ENCODE measurements around the gene SLC25A21.
A peak's percentile ranks its signal among the peaks of the same experiment; 100 is the strongest.

DNA sequence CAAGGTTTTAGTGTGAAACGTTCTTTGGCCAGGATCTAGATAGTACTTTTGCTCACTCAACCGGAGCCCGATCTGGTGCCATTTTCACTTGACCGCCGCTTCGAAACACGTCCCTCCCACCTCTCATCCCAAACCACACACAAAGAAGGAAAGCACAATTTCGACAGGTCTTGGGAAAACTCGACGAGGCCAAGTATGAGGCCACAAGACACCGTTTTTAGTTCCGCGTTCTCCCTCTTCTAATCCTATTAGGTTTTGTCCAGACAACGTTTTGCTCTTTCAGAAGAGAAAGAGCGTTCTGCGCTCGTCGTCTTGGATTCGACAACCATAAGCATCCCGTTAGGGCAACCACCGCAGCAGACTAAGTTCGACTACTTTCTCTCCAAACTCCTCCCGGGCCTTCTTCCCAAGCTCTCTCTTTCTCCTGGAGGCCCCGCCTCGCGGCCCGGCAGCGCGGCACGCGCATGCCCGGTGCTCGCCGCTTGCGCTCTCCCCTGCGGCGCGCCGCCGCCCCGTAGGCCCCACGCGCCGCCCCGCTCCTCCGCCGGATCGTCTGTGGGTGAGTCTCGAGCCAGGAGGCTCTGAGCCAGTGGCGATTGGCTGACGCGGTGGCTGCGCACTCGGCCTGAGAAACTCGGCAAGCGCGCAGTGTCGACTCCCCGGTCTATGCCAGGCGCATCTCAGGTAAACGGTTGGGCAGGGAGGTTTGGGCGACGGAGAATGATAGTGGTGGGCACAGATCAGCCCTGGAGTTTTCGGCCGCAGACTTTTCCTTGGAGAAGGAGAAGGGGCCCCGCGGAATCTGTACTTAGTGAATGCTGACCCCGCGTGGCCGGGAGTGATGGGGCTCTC lies 25.2 kb upstream of the SLC25A21 start, which contains the start of gene MIPOL1:
- TF ChIP-seq, protein P1, sequence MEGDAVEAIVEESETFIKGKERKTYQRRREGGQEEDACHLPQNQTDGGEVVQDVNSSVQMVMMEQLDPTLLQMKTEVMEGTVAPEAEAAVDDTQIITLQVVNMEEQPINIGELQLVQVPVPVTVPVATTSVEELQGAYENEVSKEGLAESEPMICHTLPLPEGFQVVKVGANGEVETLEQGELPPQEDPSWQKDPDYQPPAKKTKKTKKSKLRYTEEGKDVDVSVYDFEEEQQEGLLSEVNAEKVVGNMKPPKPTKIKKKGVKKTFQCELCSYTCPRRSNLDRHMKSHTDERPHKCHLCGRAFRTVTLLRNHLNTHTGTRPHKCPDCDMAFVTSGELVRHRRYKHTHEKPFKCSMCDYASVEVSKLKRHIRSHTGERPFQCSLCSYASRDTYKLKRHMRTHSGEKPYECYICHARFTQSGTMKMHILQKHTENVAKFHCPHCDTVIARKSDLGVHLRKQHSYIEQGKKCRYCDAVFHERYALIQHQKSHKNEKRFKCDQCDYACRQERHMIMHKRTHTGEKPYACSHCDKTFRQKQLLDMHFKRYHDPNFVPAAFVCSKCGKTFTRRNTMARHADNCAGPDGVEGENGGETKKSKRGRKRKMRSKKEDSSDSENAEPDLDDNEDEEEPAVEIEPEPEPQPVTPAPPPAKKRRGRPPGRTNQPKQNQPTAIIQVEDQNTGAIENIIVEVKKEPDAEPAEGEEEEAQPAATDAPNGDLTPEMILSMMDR (IDR thresholded peaks at IDR 0.05) = peak; percentile 59
- peak; percentile 76 for TF ChIP-seq POLR2AphosphoS5 (IDR thresholded peaks at IDR 0.05; ENCODE audit: low read depth, low read length)
- TF ChIP-seq, protein P2, sequence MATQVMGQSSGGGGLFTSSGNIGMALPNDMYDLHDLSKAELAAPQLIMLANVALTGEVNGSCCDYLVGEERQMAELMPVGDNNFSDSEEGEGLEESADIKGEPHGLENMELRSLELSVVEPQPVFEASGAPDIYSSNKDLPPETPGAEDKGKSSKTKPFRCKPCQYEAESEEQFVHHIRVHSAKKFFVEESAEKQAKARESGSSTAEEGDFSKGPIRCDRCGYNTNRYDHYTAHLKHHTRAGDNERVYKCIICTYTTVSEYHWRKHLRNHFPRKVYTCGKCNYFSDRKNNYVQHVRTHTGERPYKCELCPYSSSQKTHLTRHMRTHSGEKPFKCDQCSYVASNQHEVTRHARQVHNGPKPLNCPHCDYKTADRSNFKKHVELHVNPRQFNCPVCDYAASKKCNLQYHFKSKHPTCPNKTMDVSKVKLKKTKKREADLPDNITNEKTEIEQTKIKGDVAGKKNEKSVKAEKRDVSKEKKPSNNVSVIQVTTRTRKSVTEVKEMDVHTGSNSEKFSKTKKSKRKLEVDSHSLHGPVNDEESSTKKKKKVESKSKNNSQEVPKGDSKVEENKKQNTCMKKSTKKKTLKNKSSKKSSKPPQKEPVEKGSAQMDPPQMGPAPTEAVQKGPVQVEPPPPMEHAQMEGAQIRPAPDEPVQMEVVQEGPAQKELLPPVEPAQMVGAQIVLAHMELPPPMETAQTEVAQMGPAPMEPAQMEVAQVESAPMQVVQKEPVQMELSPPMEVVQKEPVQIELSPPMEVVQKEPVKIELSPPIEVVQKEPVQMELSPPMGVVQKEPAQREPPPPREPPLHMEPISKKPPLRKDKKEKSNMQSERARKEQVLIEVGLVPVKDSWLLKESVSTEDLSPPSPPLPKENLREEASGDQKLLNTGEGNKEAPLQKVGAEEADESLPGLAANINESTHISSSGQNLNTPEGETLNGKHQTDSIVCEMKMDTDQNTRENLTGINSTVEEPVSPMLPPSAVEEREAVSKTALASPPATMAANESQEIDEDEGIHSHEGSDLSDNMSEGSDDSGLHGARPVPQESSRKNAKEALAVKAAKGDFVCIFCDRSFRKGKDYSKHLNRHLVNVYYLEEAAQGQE (IDR thresholded peaks at IDR 0.05; ENCODE audit: insufficient read depth in 1 of 2, low read depth in 2 of 2, low read length in 1 of 2) = no peak
